ENCODE measurements around the gene FNBP1.

DNA sequence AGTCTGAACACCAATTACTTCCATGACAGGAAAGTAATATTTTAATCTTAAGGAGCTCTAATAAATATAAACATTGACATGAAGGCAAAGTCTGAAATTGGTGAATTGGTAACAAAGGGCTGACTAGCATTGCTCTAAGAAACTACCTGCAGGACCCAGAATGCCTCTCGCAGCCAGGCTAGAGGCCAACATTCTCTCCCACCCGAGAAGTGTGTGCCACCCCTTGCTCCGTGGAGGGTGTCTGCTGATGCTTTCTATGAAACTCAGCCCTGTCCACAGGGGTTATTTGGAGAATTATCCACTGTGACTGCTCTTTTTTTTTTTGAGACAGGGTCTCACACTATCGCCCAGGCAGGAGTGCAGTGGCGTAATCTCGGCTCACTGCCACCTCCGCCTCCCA lies 126.3 kb downstream of the FNBP1 start:
- TF ChIP-seq POLR2AphosphoS5 (IDR thresholded peaks at IDR 0.05; ENCODE audit: borderline replicate concordance, low read depth, low read length) (no peak), EZH2 (IDR thresholded peaks at IDR 0.05) (no peak)

All from SK-N-MC (cell line).